ENCODE data around the gene AUP1. TPM values are rescaled to one million over a fixed set of nuclear protein-coding genes. Genes with fewer than 3 reads are reported as not detected.

AUP1 gene
- total and polyA plus RNA-seq, 2 of the 8 experiments (the other 6 are each of a cell fraction or from before 2014, with no cell fraction given): 83.4 to 121 TPM

- H3K79me2 ChIP-seq (ENCODE audit: control insufficient read depth in 1 of 2, insufficient read depth in 2 of 2, low read length in 2 of 2): no peaks in the 10 kb centered on the region
- no peaks in the 10 kb centered on the region for H3K23me2 ChIP-seq (ENCODE audit: low read depth, low read length)
- peaks cover 7 to 22% (median 18%) of the 10 kb centered on the region in 4 experiments for H3K36me3 ChIP-seq (ENCODE audit: control insufficient read depth in 2 of 4, insufficient read depth in 4 of 4, low read length in 3 of 4)
- 92% methylated on average over 12 of the region's 12 CpGs; no CpG with 5 or more reads in 1 of the 2 experiments for WGBS, 2 experiments (ENCODE audit: extremely low coverage in 1 of 2, insufficient coverage in 1 of 2, insufficient read length in 1 of 2, insufficient replicate concordance in 2 of 2, low coverage in 1 of 2, low lambda C conversion rate in 2 of 2, missing lambda C conversion rate in 1 of 2)
- H2BK20ac ChIP-seq (ENCODE audit: low read length): no peak overlapping the region
- H3K4ac ChIP-seq (replicated peaks; ENCODE audit: insufficient read length, low read depth, low read length): no peak overlapping the region
- CTCF ChIA-PET (ENCODE audit: partially characterized antibody): interaction anchor here (0.6 to 6.9 kb wide), 9 partner anchors 8 to 201 kb away, joined by 3 to 37 read pairs (median 3); partner anchors contain the start of genes CCDC142 and TTC31
- H3K9ac ChIP-seq (replicated peaks in 1 of 4; ENCODE audit: extremely low read depth in 1 of 4, low read depth in 3 of 4, low read length in 3 of 4): no peak overlapping the region
- FAIRE-seq: no peak
- no peak overlapping the region for H2BK5ac ChIP-seq (ENCODE audit: low read depth, low read length)
- no peaks in the 10 kb centered on the region for H3K79me1 ChIP-seq (ENCODE audit: low read depth, low read length)
- no peak overlapping the region for H2BK15ac ChIP-seq (ENCODE audit: low read length)
- H3K4me2 ChIP-seq (ENCODE audit: insufficient read depth in 1 of 2, low read depth in 2 of 2, low read length in 2 of 2): no peak overlapping the region
- no peak overlapping the region for H3K14ac ChIP-seq (ENCODE audit: insufficient read length)
- H2BK120ac ChIP-seq (replicated peaks; ENCODE audit: low read depth, low read length): no peak overlapping the region
- no peak for DNase-seq (ENCODE audit: low read depth in 1 of 2, low spot score in 2 of 2)
- H3K4me1 ChIP-seq (replicated peaks in 1 of 4; ENCODE audit: control insufficient read depth in 3 of 4, insufficient read depth in 4 of 4, low read length in 3 of 4): no peaks in the 10 kb centered on the region
- no peak overlapping the region for H4K91ac ChIP-seq (replicated peaks; ENCODE audit: insufficient read length, low read length)
- H3K56ac ChIP-seq (replicated peaks; ENCODE audit: insufficient read length, low read depth, low read length): no peak overlapping the region
- H3K27me3 ChIP-seq (replicated peaks in 1 of 4; ENCODE audit: control insufficient read depth in 3 of 4, extremely low read depth in 1 of 4, insufficient read depth in 3 of 4, low read length in 3 of 4): peaks cover 10 to 20% (median 19%) of the 10 kb centered on the region in 4 experiments
- H3K9me3 ChIP-seq (ENCODE audit: insufficient read depth in 2 of 2, low read depth in 1 of 2, low read length in 1 of 2): no peaks in the 10 kb centered on the region
- POLR2A ChIA-PET (ENCODE audit: partially characterized antibody): interaction anchor here (1.7 to 4.6 kb wide), 3 partner anchors 9 to 17 kb away, joined by 4 to 17 read pairs (median 5); partner anchors contain the start of genes CCDC142 and TTC31
- no peak overlapping the region for H3K4me3 ChIP-seq (ENCODE audit: extremely low read depth in 1 of 4, insufficient read depth in 2 of 4, low read depth in 3 of 4, low read length in 4 of 4)
- H4K8ac ChIP-seq (ENCODE audit: extremely low read depth, insufficient read depth, low read length): no peak overlapping the region
- no peak overlapping the region for H3K18ac ChIP-seq (ENCODE audit: extremely low read depth, low read length)
- H4K20me1 ChIP-seq (replicated peaks in 1 of 2; ENCODE audit: control insufficient read depth in 1 of 2, insufficient read depth in 2 of 2, low read length in 2 of 2): peaks cover 2 to 11% of the 10 kb centered on the region in 2 experiments
- H4K5ac ChIP-seq (ENCODE audit: insufficient read length, low read depth, low read length): no peak overlapping the region
- no peak overlapping the region for H2BK12ac ChIP-seq (ENCODE audit: low read depth, low read length)
- no peak overlapping the region for H3K23ac ChIP-seq (ENCODE audit: insufficient read length)
- no peak overlapping the region for H2AFZ ChIP-seq (ENCODE audit: low read length)
- H2AK5ac ChIP-seq (ENCODE audit: low read depth, low read length): no peak overlapping the region
- H3K27ac ChIP-seq (ENCODE audit: low read depth, low read length): no peak overlapping the region
- TF ChIP-seq POLR2A (IDR thresholded peaks at IDR 0.05; ENCODE audit: control extremely low read depth in 1 of 2, low read depth in 2 of 2, low read length in 2 of 2): no peak
- TF ChIP-seq SP2 (IDR thresholded peaks at IDR 0.05; ENCODE audit: low read length): no peak
- TF ChIP-seq BACH1 (IDR thresholded peaks at IDR 0.05; ENCODE audit: low read length): no peak
- TF ChIP-seq SP1 (IDR thresholded peaks at IDR 0.05; ENCODE audit: low read depth, low read length): no peak
- no peak for TF ChIP-seq POU5F1 (IDR thresholded peaks at IDR 0.05; ENCODE audit: low read depth, low read length)
- no peak for TF ChIP-seq TCF12 (IDR thresholded peaks at IDR 0.05; ENCODE audit: low read depth, low read length)
- no peak for TF ChIP-seq SIX5 (IDR thresholded peaks at IDR 0.05; ENCODE audit: low read depth, low read length)
- TF ChIP-seq USF2 (IDR thresholded peaks at IDR 0.05; ENCODE audit: low read length): no peak
- no peak for TF ChIP-seq GTF2F1 (IDR thresholded peaks at IDR 0.05; ENCODE audit: borderline replicate concordance, low read depth, low read length)
- no peak for TF ChIP-seq E2F6 (IDR thresholded peaks at IDR 0.05)
- TF ChIP-seq MAX (IDR thresholded peaks at IDR 0.05): no peak
These were observed 37.6 kb downstream of the AUP1 start for GRCh38 chr2:74491648-74492544.
